Glutamatergic neuron (in vitro differentiated cells): ENCODE results near the gene NAE1. TPM values are rescaled to one million over a fixed set of nuclear protein-coding genes. Genes with fewer than 3 reads are reported as not detected.

Experiments used
- DNase-seq: peaks from one replicate; pipeline ENCODE4 v3.0.0; 2022
- H3K27ac Mint-ChIP-seq: one replicate; pipeline ENCODE4 v1.8.0; 2020; ENCODE audit warnings: mild to moderate bottlenecking, mixed read lengths, inconsistent platforms; ENCODE audit not compliant: unreplicated experiment
- H3K27me3 Mint-ChIP-seq: one replicate; pipeline ENCODE4 v1.8.0; 2020; ENCODE audit warnings: mild to moderate bottlenecking, moderate library complexity, mixed read lengths, inconsistent platforms; ENCODE audit not compliant: unreplicated experiment
- H3K36me3 Mint-ChIP-seq: one replicate; pipeline ENCODE4 v1.8.0; 2020; ENCODE audit warnings: mild to moderate bottlenecking, mixed read lengths, inconsistent platforms; ENCODE audit not compliant: unreplicated experiment
- H3K4me1 Mint-ChIP-seq: one replicate; pipeline ENCODE4 v1.8.0; 2020; ENCODE audit warnings: mild to moderate bottlenecking, low read depth, mixed read lengths, inconsistent platforms; ENCODE audit not compliant: unreplicated experiment
- H3K4me3 Mint-ChIP-seq: one replicate; pipeline ENCODE4 v1.8.0; 2020; ENCODE audit warnings: mild to moderate bottlenecking, mixed read lengths, inconsistent platforms; ENCODE audit not compliant: unreplicated experiment
- H3K9me3 Mint-ChIP-seq: one replicate; pipeline ENCODE4 v1.8.0; 2020; ENCODE audit warnings: mild to moderate bottlenecking, moderate library complexity, mixed read lengths, inconsistent platforms; ENCODE audit not compliant: unreplicated experiment
- long read RNA-seq: library from polyadenylated mRNA; unstranded; transcript quantifications from one replicate; pipeline ENCODE4 v2.0.0, GENCODE V29; 2020; ENCODE audit not compliant: unreplicated experiment
- total RNA-seq: library from RNA; stranded (reverse); fragmentation: NEBNext Ultra II Directional; extraction: Animal tissue kit (Norgen Biotek cat#: 25700); gene quantifications from one replicate; pipeline ENCODE4 v1.2.1, GENCODE V29; 2021; ENCODE audit not compliant: unreplicated experiment
- TF ChIP-seq, protein P1 (sequence below): fragments of 200-600 bp; sonication (generic); IDR thresholded peaks from one replicate; pipeline ENCODE4 v1.5.0; 2021; ENCODE audit not compliant: partially characterized antibody, unreplicated experiment

The NAE1 gene
- 125 TPM for total RNA-seq
- long read RNA-seq, transcript NAE1-201 (20 exons, 1,837 nt): major isoform, 110 of 133 reads
- long read RNA-seq, partial matches to known transcripts: 9 of 133 reads
- long read RNA-seq, other reads (novel, unspliced or antisense): 9 of 133 reads

GRCh38 chr16:66830422-66831404 lies at the start of gene NAE1:
NAE1 (minus strand) TSS chr16:66830976; CDS start chr16:66830899, 77 bp downstream.
- TF ChIP-seq, protein P1, sequence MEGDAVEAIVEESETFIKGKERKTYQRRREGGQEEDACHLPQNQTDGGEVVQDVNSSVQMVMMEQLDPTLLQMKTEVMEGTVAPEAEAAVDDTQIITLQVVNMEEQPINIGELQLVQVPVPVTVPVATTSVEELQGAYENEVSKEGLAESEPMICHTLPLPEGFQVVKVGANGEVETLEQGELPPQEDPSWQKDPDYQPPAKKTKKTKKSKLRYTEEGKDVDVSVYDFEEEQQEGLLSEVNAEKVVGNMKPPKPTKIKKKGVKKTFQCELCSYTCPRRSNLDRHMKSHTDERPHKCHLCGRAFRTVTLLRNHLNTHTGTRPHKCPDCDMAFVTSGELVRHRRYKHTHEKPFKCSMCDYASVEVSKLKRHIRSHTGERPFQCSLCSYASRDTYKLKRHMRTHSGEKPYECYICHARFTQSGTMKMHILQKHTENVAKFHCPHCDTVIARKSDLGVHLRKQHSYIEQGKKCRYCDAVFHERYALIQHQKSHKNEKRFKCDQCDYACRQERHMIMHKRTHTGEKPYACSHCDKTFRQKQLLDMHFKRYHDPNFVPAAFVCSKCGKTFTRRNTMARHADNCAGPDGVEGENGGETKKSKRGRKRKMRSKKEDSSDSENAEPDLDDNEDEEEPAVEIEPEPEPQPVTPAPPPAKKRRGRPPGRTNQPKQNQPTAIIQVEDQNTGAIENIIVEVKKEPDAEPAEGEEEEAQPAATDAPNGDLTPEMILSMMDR: peak; percentile 98
- peaks cover 7% of the 10 kb centered on the region for H3K9me3 Mint-ChIP-seq
- H3K27ac Mint-ChIP-seq: peak within 1 kb of the TSS; percentile 93
- peaks cover 2% of the 10 kb centered on the region for H3K27me3 Mint-ChIP-seq
- H3K36me3 Mint-ChIP-seq: no peaks in the 10 kb centered on the region
- DNase-seq: peak; percentile 92
- peaks cover 14% of the 10 kb centered on the region for H3K4me1 Mint-ChIP-seq
- peak within 1 kb of the TSS; percentile 90 for H3K4me3 Mint-ChIP-seq

- peaks cover 6% of the 10 kb centered on the region for H3K9me3 Mint-ChIP-seq
Measured at GRCh38 chr16:66878067-66878466, 47.3 kb upstream of the NAE1 start.

GRCh38 chr16:66874079-66874775 lies 43.5 kb upstream of the NAE1 start:
- Mint-ChIP-seq H3K27ac (no peak overlapping the region), H3K4me3 (no peak overlapping the region), H3K9me3 (peaks cover 5% of the 10 kb centered on the region), H3K4me1 (peaks cover 9% of the 10 kb centered on the region), H3K36me3 (no peaks in the 10 kb centered on the region), H3K27me3 (peaks cover 1% of the 10 kb centered on the region)
- TF ChIP-seq, protein P1: no peak
- DNase-seq: no peak

More at GRCh38 chr16:66878067-66878466, 47.3 kb upstream of the NAE1 start:
- H3K36me3 Mint-ChIP-seq: no peaks in the 10 kb centered on the region
- H3K27ac Mint-ChIP-seq: no peak overlapping the region
- no peak overlapping the region for H3K4me3 Mint-ChIP-seq
- peaks cover 7% of the 10 kb centered on the region for H3K27me3 Mint-ChIP-seq
- peaks cover 14% of the 10 kb centered on the region for H3K4me1 Mint-ChIP-seq
- DNase-seq: no peak
- TF ChIP-seq, protein P1: no peak

GRCh38 chr16:66873685-66874055 lies 42.9 kb upstream of the NAE1 start:
- DNase-seq: no peak
- Mint-ChIP-seq H3K36me3 (no peaks in the 10 kb centered on the region), H3K27ac (no peak overlapping the region), H3K9me3 (peaks cover 5% of the 10 kb centered on the region), H3K4me1 (peaks cover 9% of the 10 kb centered on the region), H3K4me3 (no peak overlapping the region), H3K27me3 (peaks cover 1% of the 10 kb centered on the region)
- TF ChIP-seq, protein P1: no peak
